ENCODE measurements around the gene MMRN2. TPM values are rescaled to one million over a fixed set of nuclear protein-coding genes. Genes with fewer than 3 reads are reported as not detected.

MMRN2 gene
- total RNA-seq, 1 experiment from 2014 or later = 8.3 TPM

GRCh38 chr10:86932674-86933073, 24.7 kb downstream of the MMRN2 start:
- BruUV-seq (replicated peaks) = no TSS peak
- H2AFZ ChIP-seq (ENCODE audit: low read depth, low read length, poor library complexity, severe bottlenecking) = no peak overlapping the region
- no peak overlapping the region for H3K9ac ChIP-seq (ENCODE audit: low read length)
- intact Hi-C loops (cut with micrococcal nuclease) = no loop called here
- TF ChIP-seq ZFX (IDR thresholded peaks at IDR 0.05) (no peak), ZBTB33 (IDR thresholded peaks at IDR 0.05; ENCODE audit: extremely low read depth, insufficient replicate concordance, low read length) (no peak), ELF1 (IDR thresholded peaks at IDR 0.05; ENCODE audit: borderline replicate concordance, low read depth) (no peak)
- ATAC-seq (no peak), DNase-seq (ENCODE audit: low read depth, low spot score) (no peak)
- CTCF ChIA-PET = no interaction called here
- no peak overlapping the region for H3K4me3 ChIP-seq (replicated peaks in 1 of 2; ENCODE audit: low read depth in 1 of 2, low read length in 2 of 2)
- H3K9me2 ChIP-seq (ENCODE audit: insufficient read depth) = no peaks in the 10 kb centered on the region
- no peaks in the 10 kb centered on the region for H3K27me3 ChIP-seq (ENCODE audit: insufficient read depth, low read length)
- POLR2A ChIA-PET = no interaction called here
- H4K20me1 ChIP-seq (ENCODE audit: insufficient read depth) = no peaks in the 10 kb centered on the region
- H3K4me1 ChIP-seq (ENCODE audit: control insufficient read depth in 1 of 2, insufficient read depth in 2 of 2, low read length in 2 of 2) = no peaks in the 10 kb centered on the region; a peak in 1 of 4 replicates
- no peak overlapping the region for H3K4me2 ChIP-seq (ENCODE audit: low read length)
- H3K79me2 ChIP-seq (ENCODE audit: insufficient read depth, low read length) = no peaks in the 10 kb centered on the region
- H3K27ac ChIP-seq (ENCODE audit: low read depth, low read length) = no peak overlapping the region
- no peaks in the 10 kb centered on the region for H3K36me3 ChIP-seq (ENCODE audit: control insufficient read depth in 1 of 2, insufficient read depth in 2 of 2, low read length in 2 of 2)
- no peaks in the 10 kb centered on the region for H3K9me3 ChIP-seq (ENCODE audit: control insufficient read depth in 1 of 2, insufficient read depth in 1 of 2, low read depth in 1 of 2, low read length in 2 of 2)
- RAD21 ChIA-PET (ENCODE audit: low non-redundant PET in 1 of 2, low total read pairs in 2 of 2, uncharacterized antibody in 2 of 2, unreplicated experiment in 2 of 2) = no interaction called here

- H3K27me3 ChIP-seq (ENCODE audit: insufficient read depth, low read length) = no peaks in the 10 kb centered on the region
- H3K4me3 ChIP-seq (replicated peaks in 1 of 2; ENCODE audit: low read depth in 1 of 2, low read length in 2 of 2) = no peak overlapping the region
- H3K4me1 ChIP-seq (ENCODE audit: control insufficient read depth in 1 of 2, insufficient read depth in 2 of 2, low read length in 2 of 2) = no peaks in the 10 kb centered on the region; a peak in 1 of 4 replicates
- no peaks in the 10 kb centered on the region for H3K36me3 ChIP-seq (ENCODE audit: control insufficient read depth in 1 of 2, insufficient read depth in 2 of 2, low read length in 2 of 2)
- no peaks in the 10 kb centered on the region for H3K79me2 ChIP-seq (ENCODE audit: insufficient read depth, low read length)
- H3K27ac ChIP-seq (ENCODE audit: low read depth, low read length) = no peak overlapping the region
- intact Hi-C loops (cut with micrococcal nuclease) = no loop called here
- H4K20me1 ChIP-seq (ENCODE audit: insufficient read depth) = no peaks in the 10 kb centered on the region
- no peak for ATAC-seq
- BruUV-seq (replicated peaks) = no TSS peak
- no peaks in the 10 kb centered on the region for H3K9me2 ChIP-seq (ENCODE audit: insufficient read depth)
- H3K4me2 ChIP-seq (ENCODE audit: low read length) = no peak overlapping the region
- ChIA-PET RAD21 (ENCODE audit: low non-redundant PET in 1 of 2, low total read pairs in 2 of 2, uncharacterized antibody in 2 of 2, unreplicated experiment in 2 of 2) (no interaction called here), POLR2A (no interaction called here), CTCF (no interaction called here)
- H2AFZ ChIP-seq (ENCODE audit: low read depth, low read length, poor library complexity, severe bottlenecking) = no peak overlapping the region
- no peak for DNase-seq (ENCODE audit: low read depth, low spot score)
- no peaks in the 10 kb centered on the region for H3K9me3 ChIP-seq (ENCODE audit: control insufficient read depth in 1 of 2, insufficient read depth in 1 of 2, low read depth in 1 of 2, low read length in 2 of 2)
- no peak overlapping the region for H3K9ac ChIP-seq (ENCODE audit: low read length)
- no peak for TF ChIP-seq CTCF (IDR thresholded peaks at IDR 0.05 in 2 of 3, conservative IDR thresholded peaks at IDR 0.05 in 1 of 3; ENCODE audit: borderline replicate concordance in 1 of 3, insufficient read depth in 1 of 3, low read depth in 2 of 3, low read length in 2 of 3)
- TF ChIP-seq ZBTB33 (IDR thresholded peaks at IDR 0.05; ENCODE audit: extremely low read depth, insufficient replicate concordance, low read length) = no peak
- TF ChIP-seq CBX3 (IDR thresholded peaks at IDR 0.05; ENCODE audit: low read depth) = no peak
- no peak for TF ChIP-seq EGR1 (IDR thresholded peaks at IDR 0.05; ENCODE audit: low read depth)
- TF ChIP-seq EZH2 (IDR thresholded peaks at IDR 0.05) = no peak
- no peak for TF ChIP-seq ELF1 (IDR thresholded peaks at IDR 0.05; ENCODE audit: borderline replicate concordance, low read depth)
- TF ChIP-seq FOSL1 (IDR thresholded peaks at IDR 0.05; ENCODE audit: low read depth) = no peak
- no peak for TF ChIP-seq REST (IDR thresholded peaks at IDR 0.05; ENCODE audit: low read depth)
- TF ChIP-seq EZH2phosphoT487 (IDR thresholded peaks at IDR 0.05; ENCODE audit: borderline replicate concordance) = no peak
These were observed 25.5 kb downstream of the MMRN2 start for GRCh38 chr10:86931872-86932271.
